Neural progenitor cell (in vitro differentiated cells): ENCODE data around the gene OCEL1.

Experiments
- CTCF ChIP-seq: fragments of 200-600 bp; sonication (generic); IDR thresholded peaks from 2 replicates; pipeline ENCODE4 v1.5.1; 2017; ENCODE audit warnings: antibody characterized with exemption, mild to moderate bottlenecking
- EZH2 ChIP-seq: fragments of 200-600 bp; sonication (generic); IDR thresholded peaks from 2 replicates; pipeline ENCODE4 v1.6.1; 2017; ENCODE audit warnings: antibody characterized with exemption, mild to moderate bottlenecking, moderate library complexity
- EZH2phosphoT487 ChIP-seq: fragments of 200-600 bp; sonication (generic); IDR thresholded peaks from 2 replicates; pipeline ENCODE4 v1.6.1; 2017; ENCODE audit warnings: antibody characterized with exemption

GRCh38 chr19:17260842-17261325 is 34.9 kb downstream of the OCEL1 start:
- TF ChIP-seq CTCF (peak; percentile 90), EZH2 (no peak), EZH2phosphoT487 (no peak)
